Measurements from ENCODE around the gene PIP4K2A. TPM values are rescaled to one million over a fixed set of nuclear protein-coding genes. Genes with fewer than 3 reads are reported as not detected.

The PIP4K2A gene
- total and polyA plus RNA-seq, 2 of the 13 experiments (the other 11 are each of a cell fraction or from before 2014, with no cell fraction given): 9.1 to 22.6 TPM

GRCh38 chr10:22603581-22603980 lies 110.8 kb downstream of the PIP4K2A start:
- H3K27ac ChIP-seq (ENCODE audit: extremely low read length, insufficient read depth, low read length): no peak overlapping the region
- no peak for FAIRE-seq
- 96% methylated on average over 3 of the region's 3 CpGs for WGBS (ENCODE audit: low lambda C conversion rate)

More at GRCh38 chr10:22603581-22603980, 110.8 kb downstream of the PIP4K2A start:
- POLR2A ChIA-PET: no interaction called here
- Histone ChIP-seq H3K4me3 (replicated peaks in 1 of 3; ENCODE audit: insufficient read depth in 1 of 3, low read depth in 2 of 3, low read length in 3 of 3) (no peak overlapping the region), H2AFZ (ENCODE audit: low read length) (no peak overlapping the region), H3K4me1 (ENCODE audit: insufficient read depth, low read length) (peaks cover 9% of the 10 kb centered on the region; the same call in 1 of the 2 replicates), H4K20me1 (ENCODE audit: insufficient read depth, low read length) (no peaks in the 10 kb centered on the region), H3K9ac (ENCODE audit: insufficient read depth, low read depth, low read length) (no peak overlapping the region), H3K27me3 (ENCODE audit: control insufficient read depth in 1 of 2, insufficient read depth in 2 of 2, low read length in 2 of 2) (no peaks in the 10 kb centered on the region), H3K4me2 (ENCODE audit: low read depth, low read length) (no peak overlapping the region), H3K36me3 (replicated peaks in 1 of 2; ENCODE audit: control insufficient read depth in 1 of 2, insufficient read depth in 2 of 2, low read length in 2 of 2) (peaks cover 4 to 6% of the 10 kb centered on the region in 2 experiments; a peak in 4 of 5 replicates), H3K79me2 (ENCODE audit: insufficient read depth, low read length) (no peaks in the 10 kb centered on the region), H3K9me3 (ENCODE audit: low read length) (no peaks in the 10 kb centered on the region)
- CTCF ChIA-PET (ENCODE audit: low intra/inter-chr PET ratio, low total read pairs): no interaction called here
- in situ Hi-C loops (cut with HindIII; ENCODE audit: extremely low pct_ligation_motif_present, low pct_unique_long_range_greater_than_20kb): loop anchor here (10.0 kb wide), 1 partner anchor 111 kb away; the partner anchor contains the start of gene PIP4K2A
- DNase-seq (ENCODE audit: low spot score) (no peak), ATAC-seq (no peak)
- intact Hi-C loops (cut with micrococcal nuclease; ENCODE audit: unreplicated experiment): no loop called here
- no TSS peak for BruUV-seq (replicated peaks)
- TF ChIP-seq KDM6A (CRISPR knock-in tag; IDR thresholded peaks at IDR 0.05; ENCODE audit: low read depth): no peak
- no peak for TF ChIP-seq FOXC1 (CRISPR knock-in tag; IDR thresholded peaks at IDR 0.05; ENCODE audit: borderline replicate concordance)
- TF ChIP-seq GLI4 (CRISPR knock-in tag; IDR thresholded peaks at IDR 0.05; ENCODE audit: borderline replicate concordance): no peak
- TF ChIP-seq GATAD2A (CRISPR knock-in tag; IDR thresholded peaks at IDR 0.05): no peak
- TF ChIP-seq MLXIP (CRISPR knock-in tag; IDR thresholded peaks at IDR 0.05; ENCODE audit: borderline replicate concordance): no peak
- TF ChIP-seq HIVEP1 (CRISPR knock-in tag; IDR thresholded peaks at IDR 0.05): no peak
- no peak for TF ChIP-seq SSRP1 (CRISPR knock-in tag; IDR thresholded peaks at IDR 0.05)
- TF ChIP-seq ARID4A (CRISPR knock-in tag; IDR thresholded peaks at IDR 0.05; ENCODE audit: borderline replicate concordance): no peak
- no peak for TF ChIP-seq SKIL (CRISPR knock-in tag; IDR thresholded peaks at IDR 0.05; ENCODE audit: borderline replicate concordance)
- TF ChIP-seq YEATS2 (CRISPR knock-in tag; IDR thresholded peaks at IDR 0.05; ENCODE audit: borderline replicate concordance): no peak
- no peak for TF ChIP-seq ZNF264 (CRISPR knock-in tag; IDR thresholded peaks at IDR 0.05)
- TF ChIP-seq SNAI1 (CRISPR knock-in tag; IDR thresholded peaks at IDR 0.05; ENCODE audit: borderline replicate concordance): no peak
